ENCODE data around the gene TSHZ2.
"Not testable (repeated sequence)": the region's sequence is repeated elsewhere in the genome, so short reads cannot be mapped to it uniquely, and the experiment has no call there.

Gene TSHZ2

DNA sequence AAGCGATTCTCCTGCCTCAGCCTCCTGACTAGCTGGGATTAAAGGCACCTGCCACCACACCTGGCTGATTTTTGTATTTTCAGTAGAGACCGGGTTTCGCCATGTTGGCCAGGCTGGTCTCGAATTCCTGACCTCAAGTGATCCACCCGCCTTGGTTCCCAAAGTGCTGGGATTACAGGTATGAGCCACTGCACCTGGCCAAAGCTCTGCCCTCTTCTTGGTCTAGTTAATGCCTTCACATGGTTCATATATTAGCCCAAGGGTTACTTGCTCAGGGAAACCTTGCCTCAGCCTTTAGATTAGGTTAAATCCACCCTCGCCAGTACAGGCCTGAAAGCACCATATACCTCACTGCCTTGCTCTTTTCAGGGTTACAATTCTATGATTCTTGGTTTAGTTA, 26.1 kb downstream of the TSHZ2 start:
- DNase-seq (ENCODE audit: low spot score): no peak

DNA sequence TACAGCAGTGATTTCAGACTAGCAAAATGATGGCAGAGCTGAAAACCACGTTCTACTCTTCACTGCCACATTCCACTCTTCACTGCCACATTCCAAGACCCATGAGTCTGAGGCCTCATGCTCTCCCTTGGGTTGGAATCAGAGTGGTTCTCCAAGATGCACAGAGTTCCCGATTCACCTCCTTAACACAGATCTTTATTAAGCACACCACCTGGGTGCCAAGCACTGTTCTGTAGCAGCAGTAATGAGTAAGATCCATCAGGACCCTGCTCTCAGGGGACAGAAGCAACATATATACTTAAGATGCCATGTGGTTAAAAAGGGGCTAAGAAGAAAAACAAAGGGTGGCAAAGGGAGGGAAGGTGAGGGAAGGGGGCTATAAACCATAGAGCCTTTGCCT, 26.9 kb downstream of the TSHZ2 start:
- DNase-seq (ENCODE audit: low spot score): no peak

DNA sequence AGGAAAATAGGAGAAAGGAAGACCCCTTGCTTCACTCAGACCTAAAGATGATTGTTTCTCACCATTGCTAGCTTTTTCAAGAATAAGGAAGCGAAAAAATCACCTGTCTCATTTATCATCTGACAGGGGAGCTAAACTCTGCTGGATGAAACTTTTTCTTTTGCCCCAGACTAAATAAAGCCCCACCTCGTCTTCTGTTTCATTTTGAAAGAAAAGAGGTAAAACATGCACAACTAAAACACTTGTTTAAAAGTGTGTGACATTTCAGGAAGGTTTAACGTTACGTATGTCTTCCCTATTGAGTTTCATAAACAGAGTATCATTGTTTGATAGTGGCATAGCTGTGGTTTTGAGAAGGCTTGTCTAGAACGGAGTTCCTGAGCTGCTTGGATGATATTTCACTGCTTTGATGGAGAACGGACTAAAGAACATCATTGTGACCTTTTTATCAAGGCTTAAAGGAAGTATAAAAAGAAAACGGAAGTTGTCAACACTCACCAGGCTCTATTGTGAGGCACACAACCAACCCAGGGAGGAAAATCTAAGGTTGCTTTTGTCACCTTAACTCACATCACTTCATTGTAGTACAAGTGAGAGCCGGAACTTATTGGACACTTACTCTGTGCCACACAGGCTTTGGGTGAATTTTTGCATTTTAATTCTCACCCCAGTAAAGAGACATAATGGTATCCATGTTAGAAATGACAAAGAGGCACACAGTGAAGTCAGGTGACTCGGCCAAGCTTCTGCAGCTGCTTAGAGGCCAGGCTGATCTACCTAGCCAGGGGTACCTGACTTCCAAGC, 29.5 kb downstream of the TSHZ2 start:
- DNase-seq (ENCODE audit: low spot score): no peak

DNA sequence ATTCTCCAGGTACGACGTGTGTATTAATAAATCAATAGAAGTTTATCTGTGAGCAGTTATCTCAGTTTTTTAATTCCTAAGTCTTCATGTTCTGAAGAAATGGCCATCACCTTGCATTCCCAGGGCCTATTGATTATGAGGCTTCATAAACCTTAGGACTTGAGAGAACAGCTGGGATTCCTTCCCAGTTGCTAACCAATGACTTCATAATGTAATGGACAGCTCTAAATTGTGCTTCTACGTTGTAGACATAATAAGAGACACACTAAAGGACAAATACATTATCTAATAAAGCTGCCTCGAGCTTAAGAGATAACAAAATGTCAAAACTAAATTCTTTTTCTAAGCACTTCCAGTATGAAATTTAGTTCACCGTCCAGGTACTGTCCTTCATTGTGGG, 30.6 kb downstream of the TSHZ2 start:
- no peak for DNase-seq (ENCODE audit: low spot score)

DNA sequence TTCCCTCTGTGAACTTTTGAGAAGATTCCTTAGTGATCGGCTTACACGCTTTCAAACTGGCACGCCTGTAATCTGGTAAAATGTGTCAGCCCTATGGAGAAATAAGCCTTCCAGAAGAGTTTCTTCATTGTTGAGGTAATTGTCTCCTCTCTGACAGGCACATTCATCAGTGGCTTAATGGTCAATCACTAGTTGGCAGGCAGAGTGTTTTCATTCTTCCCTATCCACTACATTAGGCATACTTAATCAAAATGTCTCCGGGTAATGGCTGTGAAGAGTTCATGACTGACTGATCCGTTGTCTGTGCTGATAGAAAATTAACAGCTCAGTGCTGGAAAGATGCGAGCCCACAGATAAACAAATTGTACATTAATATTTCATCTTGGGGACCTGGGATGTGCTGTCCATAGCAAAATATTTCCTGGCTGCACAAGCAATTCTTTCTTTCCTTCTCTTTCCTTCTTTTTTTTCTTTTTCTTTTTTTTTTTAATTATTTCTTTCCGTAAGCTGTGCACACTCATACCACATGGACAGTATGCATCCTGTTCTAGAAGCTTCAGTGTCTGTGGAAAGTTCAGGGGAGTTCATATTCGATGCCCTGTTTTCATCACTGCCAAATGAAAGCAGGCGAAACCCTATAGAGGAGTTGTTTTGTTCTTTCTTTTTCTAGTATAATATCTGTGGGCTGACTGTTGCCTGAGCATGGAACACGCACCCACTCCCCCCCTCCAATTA, 31.4 kb downstream of the TSHZ2 start:
- no peak for DNase-seq (ENCODE audit: low spot score)

DNA sequence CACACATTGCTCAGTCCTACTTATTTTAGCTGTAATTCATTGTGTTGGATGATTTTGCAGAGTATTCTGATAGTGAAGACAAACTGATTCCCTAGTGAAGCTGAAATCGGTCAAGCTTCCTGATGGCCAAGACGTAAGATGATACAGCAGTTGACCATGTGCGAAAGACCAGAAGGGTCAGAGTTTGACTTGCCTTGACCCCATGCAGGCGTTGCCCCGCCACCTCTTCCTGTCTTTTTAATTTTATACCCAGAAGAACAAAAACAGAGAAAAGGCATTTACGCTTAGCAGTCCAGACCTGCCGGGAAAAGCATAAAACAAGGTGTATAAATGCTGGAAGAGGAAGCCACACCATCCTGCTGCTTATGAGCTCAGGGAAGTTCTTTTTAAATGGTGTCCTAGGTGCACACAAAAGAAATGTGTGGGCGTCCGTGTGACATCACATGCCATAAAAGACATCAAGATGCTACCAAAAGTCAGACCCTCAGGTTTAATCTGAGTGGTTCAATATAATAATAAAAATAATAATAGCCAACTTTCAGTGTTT, 32.2 kb downstream of the TSHZ2 start:
- no peak for DNase-seq (ENCODE audit: low spot score)

DNA sequence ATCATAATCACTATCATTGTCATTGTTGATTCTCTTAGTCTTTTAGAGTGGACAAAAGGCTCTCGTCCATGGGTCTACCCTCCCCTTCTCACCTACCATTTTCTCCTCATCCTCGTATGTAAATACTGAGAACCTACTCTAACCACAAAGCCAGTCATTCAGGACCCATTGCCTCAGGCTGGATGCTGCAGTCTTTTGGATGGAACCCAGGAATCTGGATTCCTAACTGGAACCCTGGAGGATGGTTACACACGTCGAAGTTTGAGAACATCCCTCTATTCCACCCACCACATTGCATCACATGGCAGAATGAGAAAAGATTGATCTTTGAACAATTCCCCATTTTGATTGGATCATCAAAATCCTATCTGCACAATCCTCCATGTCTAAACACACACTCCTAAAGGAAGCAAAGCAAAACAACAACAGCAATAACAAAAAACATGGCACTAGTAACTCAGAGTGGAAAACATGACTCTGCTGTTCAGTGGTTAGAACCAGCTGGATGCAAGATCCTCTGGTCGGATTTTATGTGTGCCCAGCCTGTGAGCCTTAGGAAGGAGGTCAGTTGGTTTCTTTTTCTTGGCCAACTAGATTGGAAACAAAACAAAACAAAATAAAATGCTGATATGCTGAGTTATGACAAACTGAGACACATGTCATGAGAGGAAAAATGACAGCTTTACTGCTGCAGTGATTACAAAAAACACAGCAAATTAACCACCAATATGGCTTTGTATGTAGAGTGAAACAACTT, 38.0 kb downstream of the TSHZ2 start:
- DNase-seq (ENCODE audit: low spot score): no peak

DNA sequence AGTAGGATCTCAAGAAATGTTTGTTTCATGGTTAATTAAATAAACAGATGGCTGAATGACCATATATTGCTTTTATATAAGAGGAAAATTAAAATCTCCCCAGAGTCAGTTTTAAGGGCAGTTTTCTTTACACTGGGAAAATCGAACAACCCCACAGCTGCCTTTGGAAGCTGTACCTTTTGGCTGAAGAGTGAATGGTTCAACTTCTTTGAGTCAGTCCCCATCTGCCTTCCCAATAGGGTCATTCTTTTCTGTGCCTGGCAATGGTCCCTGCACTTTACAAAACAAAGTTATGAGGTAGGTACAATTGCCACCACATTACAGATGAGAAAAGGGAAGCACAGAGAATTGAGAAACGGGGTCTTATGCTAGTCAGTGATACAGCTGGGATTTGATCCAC, 39.5 kb downstream of the TSHZ2 start:
- no peak for DNase-seq (ENCODE audit: low spot score)

DNA sequence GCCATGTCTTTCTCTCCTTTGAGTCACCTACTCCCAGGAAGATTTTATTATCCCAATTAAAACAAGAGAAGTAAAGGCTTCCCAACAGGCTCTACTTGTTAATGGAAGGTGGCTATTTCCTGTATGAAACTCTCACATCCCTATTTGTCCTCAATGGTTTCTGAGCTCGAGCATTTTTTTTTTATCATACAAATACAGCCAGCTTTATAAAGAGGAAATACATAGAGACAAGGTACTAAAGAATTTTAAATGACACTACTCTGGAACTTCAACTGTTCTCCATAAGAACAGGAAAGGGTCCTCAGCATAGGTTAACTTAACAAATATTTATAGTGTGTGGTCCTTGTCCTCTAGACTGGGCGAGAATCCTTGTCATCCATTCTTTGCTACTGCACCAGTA, 41.0 kb downstream of the TSHZ2 start:
- DNase-seq (ENCODE audit: low spot score): no peak

DNA sequence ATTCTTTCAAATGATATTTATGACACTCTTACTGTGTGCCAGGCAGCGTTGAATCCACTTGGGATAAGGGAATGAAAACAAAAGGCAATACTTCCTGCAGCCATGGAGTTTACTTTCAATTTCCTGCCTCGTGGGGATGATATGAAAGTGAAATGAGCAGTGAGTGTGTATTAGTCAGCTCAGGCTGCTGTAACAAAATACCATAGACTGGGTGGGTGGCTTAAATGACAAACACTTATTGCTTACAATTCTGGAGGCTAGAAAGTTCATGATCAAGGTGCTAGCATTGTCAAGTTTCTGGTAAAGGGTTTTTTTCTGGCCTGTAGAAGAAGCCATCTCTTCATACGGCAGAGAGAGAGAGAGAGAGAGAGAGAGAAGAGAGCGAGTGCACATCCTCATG, 41.7 kb downstream of the TSHZ2 start:
- no peak for DNase-seq (ENCODE audit: low spot score)

DNA sequence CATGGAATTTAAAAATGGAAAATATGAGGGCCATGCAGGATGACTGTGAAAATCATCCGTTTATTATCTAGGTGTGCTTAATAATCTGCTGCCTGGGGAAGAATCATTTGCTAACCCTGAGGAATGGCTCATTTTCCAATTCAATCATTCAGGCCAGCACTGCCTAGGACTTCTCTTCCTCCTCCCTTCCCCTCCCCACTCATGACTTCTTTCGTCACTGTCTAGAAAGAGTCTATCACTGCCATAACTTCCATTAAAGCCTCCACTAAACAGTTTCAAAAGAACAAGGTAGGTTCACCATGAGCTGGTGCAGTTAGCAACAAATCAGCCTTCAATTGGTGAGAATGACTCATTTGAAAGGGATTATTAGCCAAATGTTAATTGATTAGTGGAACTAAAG, 43.9 kb downstream of the TSHZ2 start:
- DNase-seq (ENCODE audit: low spot score): no peak

DNA sequence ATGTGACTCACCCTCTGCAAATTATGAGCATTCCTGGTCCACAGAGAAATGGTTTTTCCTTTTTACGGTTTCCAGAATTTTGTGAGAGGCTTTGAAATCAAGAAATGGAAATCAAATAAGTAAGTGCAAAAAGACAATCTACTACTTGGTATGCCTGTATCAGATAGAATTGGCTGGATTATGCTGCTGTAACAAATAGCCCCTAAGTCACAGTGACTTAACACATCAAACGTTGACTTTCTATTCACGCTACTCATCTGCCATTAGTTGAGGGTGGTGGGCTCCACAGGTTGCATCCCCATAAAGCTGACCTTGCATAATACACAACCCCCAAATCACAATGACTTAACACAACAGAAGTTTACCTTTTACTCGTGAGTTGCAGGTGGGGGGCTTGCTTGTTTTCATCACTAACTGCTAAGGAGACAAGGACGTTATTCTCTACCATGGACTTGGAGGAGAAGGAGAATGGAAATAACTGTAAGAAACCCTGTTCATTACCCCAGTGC, 44.4 kb downstream of the TSHZ2 start:
- DNase-seq (ENCODE audit: low spot score): no peak

DNA sequence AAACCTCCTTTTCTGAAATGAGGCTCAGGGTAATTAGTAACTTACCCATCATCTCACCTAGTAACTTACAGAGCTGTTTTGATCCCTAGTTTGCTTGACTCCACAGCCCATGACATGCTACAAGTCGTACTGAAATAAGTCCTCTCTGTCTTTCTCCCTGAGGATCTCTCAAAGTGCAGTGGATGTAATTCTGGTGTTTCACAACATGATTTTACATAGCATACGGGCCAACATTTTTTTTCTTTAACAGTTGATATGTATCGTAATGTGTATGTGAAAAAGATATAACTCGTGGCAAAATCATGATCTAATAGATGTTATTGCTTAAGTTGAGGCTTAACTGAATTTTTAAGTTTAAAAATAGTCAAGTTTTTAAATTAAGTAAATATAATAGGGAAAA, 45.0 kb downstream of the TSHZ2 start:
- no peak for DNase-seq (ENCODE audit: low spot score)

DNA sequence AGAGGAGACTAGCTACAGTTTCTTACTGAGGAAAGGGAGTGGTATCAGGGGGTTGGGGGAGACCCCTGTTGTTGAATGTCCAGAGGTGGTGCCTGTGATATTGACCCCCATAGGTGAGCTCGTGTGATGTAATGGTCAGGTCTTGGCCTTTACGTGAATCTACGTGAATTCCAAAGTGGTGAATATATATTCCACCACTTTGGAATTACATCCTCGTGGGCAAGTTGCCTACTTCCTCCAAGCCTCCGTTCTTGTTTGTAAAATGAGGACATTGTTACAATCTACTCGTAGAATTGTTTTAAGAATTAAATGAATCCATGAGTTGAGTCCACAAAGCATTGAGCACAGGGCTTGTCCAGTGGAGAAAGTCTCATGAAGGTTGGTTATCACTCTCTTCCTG, 47.3 kb downstream of the TSHZ2 start:
- DNase-seq (ENCODE audit: low spot score): no peak

DNA sequence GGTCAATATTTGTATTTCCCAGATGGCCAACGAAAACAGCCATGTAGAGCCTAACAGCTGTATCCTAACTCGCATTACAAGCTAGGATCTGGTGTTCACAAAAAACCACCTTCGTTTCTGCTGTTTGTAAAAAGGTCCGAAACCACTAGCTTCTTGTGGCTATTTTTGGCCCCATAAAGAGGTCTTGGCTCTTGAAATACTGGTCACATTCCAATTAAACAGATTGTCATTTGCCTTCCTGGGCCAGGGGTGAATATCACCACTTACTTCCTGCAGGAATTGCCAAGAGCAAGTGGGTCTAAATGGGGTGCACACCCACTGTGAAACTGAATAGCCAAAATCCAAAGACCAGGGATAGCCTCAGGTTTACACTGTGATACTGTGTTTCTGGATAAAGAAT, 48.2 kb downstream of the TSHZ2 start:
- DNase-seq (ENCODE audit: low spot score): no peak

DNA sequence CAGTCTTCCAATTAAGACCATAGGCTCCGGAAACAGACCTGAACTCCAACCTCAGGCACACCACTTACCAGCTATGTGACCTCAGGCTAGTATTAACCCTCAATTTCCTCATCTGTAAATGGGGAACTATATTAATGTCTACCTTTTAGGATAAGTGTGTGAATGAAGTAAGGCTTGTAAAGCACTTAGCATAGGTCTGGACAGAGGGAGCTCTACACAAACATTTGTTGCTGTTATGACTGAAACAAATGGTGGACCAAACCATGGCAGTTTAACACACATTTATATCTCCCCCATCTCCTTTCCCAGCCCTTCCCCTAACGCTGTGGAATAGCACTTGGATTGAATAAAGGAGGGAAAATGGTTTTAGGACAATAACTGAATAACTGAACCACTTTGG, 48.7 kb downstream of the TSHZ2 start:
- DNase-seq (ENCODE audit: low spot score): no peak

DNA sequence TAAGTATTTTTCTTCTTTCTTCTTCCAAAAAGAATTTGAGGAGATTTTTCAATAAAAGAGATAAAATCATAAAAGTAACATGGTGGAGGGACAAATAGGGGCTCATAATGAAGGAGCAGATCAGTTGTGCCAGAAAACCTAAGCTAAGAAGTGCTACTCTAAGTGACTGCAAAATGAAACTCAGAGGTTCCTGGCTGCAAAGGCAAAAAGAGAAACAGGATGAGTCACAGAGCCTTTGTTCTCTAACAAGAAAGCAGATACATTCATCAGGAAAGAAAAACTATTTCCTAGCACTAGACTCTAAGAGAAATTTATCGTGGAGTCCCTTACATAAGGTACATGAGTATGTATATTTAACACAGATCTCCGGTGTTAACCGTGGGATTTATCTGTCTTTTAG, 49.8 kb downstream of the TSHZ2 start:
- peak; percentile 23 for DNase-seq (ENCODE audit: low spot score)

DNA sequence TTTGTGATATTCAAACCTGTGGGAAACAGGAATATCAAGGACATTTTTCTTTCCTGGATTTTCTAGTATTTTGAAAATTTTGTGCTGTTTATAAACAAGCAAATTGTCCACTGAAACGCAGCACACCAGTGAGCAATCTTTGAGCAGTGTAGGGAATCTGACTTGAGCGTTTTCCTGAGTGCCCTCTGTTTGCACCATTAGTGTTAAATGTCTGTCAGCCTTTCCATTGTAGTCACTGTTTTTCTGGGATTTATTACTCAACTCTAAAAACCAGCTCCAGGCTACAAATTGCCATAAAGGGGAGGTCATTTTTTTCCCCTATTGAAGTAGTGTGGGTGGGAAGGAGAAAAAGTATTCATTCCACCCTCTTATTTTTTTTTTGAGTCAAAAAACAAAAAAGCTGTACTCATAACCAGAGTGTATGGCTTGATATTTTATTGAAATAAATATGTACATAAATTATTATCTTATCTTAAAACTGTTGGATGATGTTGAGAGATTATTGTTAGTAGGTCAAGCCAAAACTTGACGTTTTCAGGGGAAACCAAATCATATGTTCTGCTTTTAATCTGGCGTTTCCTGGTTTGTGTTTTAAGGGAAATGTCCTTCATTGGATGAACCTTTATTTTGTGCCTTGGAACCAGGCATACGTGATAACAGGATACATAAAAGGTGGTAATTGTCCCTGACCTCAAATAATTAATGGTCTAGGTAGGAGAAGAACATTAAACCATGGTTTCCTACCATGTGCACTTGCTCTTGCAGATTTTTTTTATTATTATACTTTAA, 51.8 kb downstream of the TSHZ2 start:
- DNase-seq (ENCODE audit: low spot score): peak; percentile 15

DNA sequence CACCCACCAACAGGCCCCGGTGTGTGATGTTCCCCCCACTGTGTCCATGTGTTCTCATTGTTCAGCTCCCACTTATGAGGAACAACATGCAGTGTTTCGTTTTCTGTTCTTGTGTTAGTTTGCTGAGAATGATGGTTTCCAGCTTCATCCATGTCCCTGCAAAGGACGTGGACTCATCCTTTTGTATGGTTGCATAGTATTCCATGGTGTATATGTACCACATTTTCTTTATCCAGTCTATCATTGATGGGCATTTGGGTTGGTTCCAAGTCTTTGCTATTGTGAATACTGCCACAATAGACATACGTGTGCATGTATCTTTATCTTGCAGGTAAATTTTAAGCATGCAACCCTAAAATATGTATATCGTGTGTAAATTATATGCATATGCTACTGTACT, 52.5 kb downstream of the TSHZ2 start:
- DNase-seq (ENCODE audit: low spot score): not testable (repeated sequence)

DNA sequence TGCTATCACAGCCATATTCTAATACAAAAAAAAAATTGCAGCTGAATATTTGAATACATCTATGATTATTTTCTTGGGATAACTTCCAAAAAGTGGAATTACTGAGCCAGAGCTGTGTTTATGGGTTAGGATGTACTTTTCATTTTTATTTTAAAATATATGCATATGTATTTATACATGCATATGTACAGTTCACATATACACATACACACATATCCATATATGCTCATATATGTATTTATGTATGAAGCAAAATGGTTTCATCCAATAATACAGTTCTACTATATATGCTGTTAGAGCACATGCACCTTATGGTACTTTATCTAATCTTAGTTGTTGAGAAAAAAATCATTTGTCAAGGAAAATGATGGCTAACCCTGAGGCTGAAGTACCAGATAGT, 54.9 kb downstream of the TSHZ2 start:
- no peak for DNase-seq (ENCODE audit: low spot score)

DNA sequence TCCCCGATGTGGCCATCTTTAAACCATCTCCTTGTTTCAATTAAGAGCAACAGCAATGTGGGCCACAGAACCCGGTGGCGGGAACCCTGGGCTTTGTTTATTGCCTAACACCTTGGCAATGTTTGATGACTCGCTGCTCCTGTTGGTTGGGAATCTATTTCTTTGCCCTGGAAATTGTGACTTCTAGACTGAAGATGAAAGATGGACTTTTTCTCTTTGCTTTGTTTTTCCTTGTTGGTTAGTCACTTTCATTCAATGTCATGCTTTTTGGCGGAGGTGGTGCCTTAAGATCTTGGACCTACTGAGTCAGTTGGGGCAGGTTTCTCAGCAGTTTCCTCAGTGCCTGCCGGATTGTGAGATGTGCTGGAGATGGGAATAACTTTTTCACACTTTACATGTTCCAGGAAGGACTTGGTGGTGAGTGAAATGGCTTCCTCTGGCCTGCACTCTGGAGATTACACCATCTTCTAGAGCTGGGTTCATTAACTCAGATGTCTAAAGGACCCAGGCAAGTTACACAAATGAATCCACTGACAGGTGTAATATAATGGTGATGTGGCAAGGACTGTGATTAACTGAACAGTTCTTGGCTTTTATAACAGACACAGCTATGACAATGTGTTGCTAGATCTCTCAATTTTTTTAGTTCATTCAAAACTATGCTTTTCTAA, 56.3 kb downstream of the TSHZ2 start:
- DNase-seq (ENCODE audit: low spot score): no peak
